GM21786 (cell line): ENCODE results near the gene TTLL3.
A peak's percentile ranks its signal among the peaks of the same experiment; 100 is the strongest.
"Not testable (repeated sequence)": the region's sequence is repeated elsewhere in the genome, so short reads cannot be mapped to it uniquely, and the experiment has no call there.

Experiments
- ATAC-seq: cut with Tn5 transposase; IDR thresholded peaks from one replicate; pipeline ENCODE4 v1.9.1; 2021; ENCODE audit not compliant: unreplicated experiment

Gene TTLL3

DNA sequence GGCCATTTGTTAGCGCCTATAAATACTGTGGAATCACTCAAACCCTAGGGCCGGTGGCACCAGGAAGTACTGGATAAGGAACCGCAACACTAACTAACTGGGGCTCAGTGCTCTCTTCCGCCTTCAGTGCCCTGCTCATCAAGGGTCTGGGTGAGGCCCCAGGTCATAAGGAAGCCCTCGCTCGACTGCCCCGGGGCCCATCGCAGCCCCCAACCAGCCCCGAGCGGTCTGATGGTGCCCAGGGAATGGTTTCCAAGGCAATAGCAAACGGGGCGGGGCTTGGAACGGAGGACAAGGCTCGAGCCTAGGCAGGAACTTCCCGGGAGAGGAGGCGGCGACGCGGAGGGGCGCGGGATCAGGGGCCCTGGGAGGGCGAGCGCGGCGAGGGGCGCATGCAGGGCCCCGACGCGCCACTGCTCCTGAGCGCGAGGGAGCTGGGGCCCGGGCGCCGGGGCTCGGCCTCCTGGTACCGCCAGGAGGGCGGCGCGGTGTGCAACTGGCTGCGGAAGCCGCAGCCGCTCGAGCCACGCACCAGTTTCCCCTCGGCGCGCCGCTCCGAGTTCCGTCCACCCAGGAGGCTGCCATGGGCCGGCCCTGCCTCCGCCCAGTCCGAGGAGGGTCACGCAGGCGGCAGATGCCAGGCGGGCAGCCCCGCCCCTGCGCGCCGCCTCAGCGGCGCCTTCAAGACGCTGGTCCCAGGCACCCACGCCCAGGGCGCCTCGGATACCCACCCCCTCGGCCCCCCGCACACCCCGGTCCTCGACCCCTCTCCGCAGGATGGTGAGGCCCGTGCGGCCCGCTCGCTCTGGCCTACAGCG, at the start of gene TTLL3:
TSS of gene TTLL3 (plus strand) at position 648 of the 818 bp plus-strand sequence. CDS start 400 bp downstream, outside the sequence.
- peak; percentile 48 for ATAC-seq

DNA sequence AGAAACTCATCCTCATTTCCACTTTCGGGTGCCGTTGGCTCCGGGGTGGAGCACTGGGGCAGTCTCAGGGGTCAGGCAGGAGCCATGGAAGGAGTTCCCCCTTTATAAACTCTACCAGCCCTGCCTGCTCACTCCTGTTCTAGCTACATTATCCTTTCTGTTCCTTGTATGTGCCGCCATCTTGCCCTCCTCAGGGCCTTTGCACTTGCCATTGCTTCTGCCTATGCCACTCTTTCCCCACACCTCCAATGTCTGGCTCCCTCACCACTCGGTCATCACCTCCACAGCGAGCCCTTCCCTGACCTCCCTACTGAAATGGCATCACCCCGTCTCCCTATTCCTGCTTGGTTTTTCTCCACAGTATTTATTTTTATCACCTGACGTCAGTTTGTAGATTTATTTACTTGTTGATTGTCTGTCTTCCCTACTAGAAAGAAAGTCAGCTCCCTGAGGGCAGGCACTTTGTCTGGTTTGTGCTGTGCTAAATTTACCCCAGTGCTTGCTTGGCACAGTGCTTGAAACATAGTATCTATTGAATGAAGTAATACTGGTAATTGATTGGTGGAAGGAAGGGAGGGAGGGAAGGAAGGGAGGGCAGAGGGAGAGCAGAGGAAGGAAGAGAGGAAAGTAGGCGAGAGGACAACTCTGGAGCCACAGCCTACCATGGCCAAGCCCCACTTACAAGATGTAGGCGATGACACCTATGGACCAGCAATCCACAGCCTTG, 49.1 kb upstream of the TTLL3 start:
- no peak for ATAC-seq

- ATAC-seq, result no peak
Measured at GRCh38 chr3:9761919-9762318, 48.1 kb upstream of the TTLL3 start.

GRCh38 chr3:9762871-9763270, 47.2 kb upstream of the TTLL3 start:
- ATAC-seq, result no peak

- no peak for ATAC-seq
Measured at GRCh38 chr3:9765865-9766264, 44.2 kb upstream of the TTLL3 start.

GRCh38 chr3:9767418-9767817, 42.6 kb upstream of the TTLL3 start:
- ATAC-seq, result no peak

- ATAC-seq, result no peak
Measured at GRCh38 chr3:9768141-9768775, 41.8 kb upstream of the TTLL3 start.

DNA sequence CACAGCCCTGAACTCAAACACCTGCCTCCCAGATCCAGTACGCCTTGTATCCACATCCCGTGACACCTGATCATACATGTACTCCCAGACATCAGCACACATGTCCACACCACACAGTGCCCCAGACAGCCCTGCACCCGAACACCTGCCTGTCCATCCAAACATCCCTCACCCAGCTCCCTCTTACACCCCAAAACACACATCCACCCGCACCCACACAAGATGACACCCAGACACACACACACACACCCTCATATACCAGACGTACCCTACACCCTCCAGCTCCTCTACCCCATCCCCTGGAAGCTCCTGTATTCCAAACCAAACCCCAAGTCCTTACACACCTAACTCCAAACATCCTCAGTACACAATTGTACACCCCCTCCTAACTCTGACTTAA, 41.0 kb upstream of the TTLL3 start:
- no peak for ATAC-seq

DNA sequence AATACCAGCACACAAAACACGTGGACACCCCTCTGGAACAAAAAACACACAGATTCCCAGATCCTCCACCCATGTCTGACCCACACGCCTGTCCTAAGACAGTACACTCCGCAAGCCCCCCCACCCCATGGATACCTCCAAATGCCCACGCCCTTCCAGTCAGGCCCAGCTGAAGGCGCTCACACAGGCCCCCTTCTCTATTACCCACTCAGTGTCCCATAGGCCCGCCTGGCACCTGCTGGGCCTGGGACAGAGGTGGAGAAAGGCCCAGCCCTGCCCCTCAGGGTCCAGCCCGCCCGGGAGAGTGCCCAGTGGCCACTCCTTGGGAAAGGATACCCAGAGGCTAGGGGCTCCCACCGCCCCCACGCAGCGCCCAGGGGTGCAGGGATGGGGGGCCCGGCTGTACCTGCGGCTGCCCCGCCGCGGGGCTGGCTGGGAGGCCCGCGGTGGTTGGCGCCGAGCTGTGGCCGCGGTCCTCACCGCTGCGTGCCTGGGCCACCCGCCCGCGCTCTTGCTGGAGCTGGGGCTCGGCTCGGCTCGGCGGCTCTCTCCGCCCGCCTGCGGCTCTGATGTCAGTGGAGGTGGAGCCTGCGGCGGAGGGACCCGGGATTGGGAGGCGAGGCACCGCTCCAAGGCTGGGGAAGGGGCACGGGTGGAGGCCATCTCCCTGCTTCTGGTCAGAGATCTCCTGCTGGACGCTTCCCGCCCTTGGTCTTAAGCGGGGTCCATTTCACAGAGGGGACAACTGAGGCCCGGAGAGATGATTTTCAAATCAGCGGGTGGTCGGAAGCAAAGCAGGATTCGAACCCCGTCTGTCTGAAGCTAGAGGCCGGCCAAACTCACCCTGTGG, 40.4 kb upstream of the TTLL3 start, which contains the start of gene CAMK1:
TSS of gene CAMK1 (minus strand) at position 522 of the 850 bp plus-strand sequence. CDS start 2,198 bp downstream, outside the sequence.
- ATAC-seq, result no peak

- ATAC-seq, result no peak
Measured at GRCh38 chr3:9770276-9770812, 39.7 kb upstream of the TTLL3 start.

GRCh38 chr3:9771007-9771406, 39.1 kb upstream of the TTLL3 start:
- not testable (repeated sequence) for ATAC-seq

DNA sequence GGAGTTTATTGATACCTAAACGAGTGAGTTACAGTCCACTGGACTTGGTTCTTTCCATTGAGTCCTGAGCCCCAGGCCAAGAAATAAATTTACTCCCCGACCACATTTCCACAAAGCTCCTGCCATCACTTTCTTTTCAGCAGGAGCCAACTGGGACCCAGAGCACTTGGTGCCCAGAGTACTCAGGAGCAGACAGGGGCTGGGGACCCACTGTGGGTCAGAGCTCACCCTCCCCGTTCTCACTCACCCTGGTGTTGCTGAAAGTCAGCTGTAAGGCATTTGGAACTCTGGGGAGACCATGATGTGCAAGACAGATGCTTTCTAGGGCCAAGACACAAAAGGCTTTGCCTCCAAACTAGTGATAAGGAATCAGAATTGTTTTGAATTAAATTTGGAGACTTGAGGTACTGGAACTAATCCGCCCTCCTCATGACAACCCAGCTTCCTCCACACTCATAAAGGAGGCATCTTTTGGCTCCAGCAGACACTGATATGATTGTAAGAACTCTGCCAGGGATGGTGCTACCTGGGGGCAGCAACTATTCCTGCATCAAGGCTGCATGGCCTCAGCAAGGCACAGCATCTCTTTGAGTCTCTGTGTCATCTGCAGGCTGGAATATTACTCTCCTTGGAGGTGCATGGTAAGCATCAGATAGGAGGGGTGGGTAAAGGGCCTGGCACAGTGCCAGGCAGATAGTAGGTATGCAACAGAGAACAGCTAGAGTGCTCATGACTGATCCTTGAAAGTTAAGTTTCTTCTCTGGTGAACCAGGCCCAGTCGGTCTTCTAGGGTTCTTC, 33.0 kb upstream of the TTLL3 start:
- no peak for ATAC-seq

DNA sequence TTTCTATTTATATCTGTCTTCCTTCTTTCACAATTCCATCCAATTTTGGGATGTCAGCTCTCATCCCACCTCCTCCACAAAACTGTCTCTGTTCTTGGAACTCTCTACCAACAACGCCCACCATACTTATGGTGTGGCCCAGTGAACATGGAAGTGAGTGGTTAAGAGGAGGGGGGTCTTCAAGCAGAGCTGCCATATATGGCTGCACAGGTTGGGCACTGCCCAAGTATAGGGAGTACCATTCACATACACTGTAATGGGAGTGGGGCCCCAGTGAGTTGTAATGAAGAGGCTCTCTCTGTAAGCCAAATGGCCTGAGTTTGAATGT, 32.4 kb upstream of the TTLL3 start:
- no peak for ATAC-seq

GRCh38 chr3:9778143-9779074, 31.7 kb upstream of the TTLL3 start:
- ATAC-seq, result no peak

DNA sequence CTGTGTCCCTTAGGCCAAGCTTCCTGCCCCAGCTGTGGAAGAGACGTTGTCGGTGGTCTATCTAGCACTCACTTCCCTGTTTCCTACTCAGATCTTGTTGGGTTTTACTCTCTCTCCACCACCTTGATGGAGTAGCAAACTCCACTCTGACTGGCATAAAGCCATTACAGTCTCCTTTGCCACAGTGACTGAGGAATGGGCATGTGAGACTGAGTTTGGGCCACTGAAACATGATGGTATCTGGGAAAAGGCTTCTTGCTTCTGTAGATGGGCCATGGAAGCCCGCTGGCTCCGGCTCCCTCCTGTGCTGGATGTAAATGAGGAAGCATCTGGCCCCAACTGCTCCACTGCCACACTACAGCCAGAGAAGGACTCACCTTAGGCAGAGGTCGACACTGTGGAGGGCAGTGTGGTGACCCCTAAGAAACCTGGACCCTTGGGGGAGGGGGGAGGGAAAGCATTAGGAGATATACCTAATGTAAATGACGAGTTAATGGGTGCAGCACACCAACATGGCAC, 30.9 kb upstream of the TTLL3 start:
- ATAC-seq, result no peak

GRCh38 chr3:9779721-9780457, 30.2 kb upstream of the TTLL3 start:
- ATAC-seq, result peak; percentile 73

- peak; percentile 4 for ATAC-seq
Measured at GRCh38 chr3:9780458-9780812, 29.6 kb upstream of the TTLL3 start.

DNA sequence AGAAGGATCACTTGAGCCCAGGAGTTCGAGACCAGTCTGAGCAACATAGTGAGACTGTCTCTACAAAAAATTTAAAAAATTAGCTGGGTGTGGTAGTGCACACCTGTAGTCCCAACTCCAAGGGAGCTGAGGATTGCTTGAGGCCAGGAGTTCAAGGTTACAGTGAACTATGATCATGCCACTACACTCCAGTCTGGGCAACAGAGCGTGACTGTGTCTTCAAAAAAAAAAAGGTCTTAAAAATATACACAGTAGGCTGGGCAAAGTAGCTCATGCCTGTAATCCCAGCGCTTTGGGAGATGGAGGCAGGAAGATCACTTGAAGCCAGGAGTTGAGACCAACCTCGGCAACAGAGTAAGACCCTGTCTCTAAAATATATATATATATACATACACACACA, 29.2 kb upstream of the TTLL3 start:
- ATAC-seq, result no peak
